Astrocyte of the cerebellum (primary cell): ENCODE measurements around the gene QRICH1.
"Not testable (repeated sequence)": the region's sequence is repeated elsewhere in the genome, so short reads cannot be mapped to it uniquely, and the experiment has no call there.

ENCODE experiments used
- DNase-seq: peaks from one replicate; pipeline ENCODE4 v3.0.0-alpha.2; 2011; ENCODE audit warnings: low read depth
- H3K4me3 ChIP-seq: 2 replicates; pipeline ENCODE4 v1.5.1; 2011; ENCODE audit warnings: mild to moderate bottlenecking, low read depth, low read length, moderate library complexity
- CTCF ChIP-seq: IDR thresholded peaks from 2 replicates; pipeline ENCODE4 v1.5.1; 2012; ENCODE audit warnings: low read length, low read depth, moderate library complexity, mild to moderate bottlenecking; ENCODE audit errors: missing control alignments
- in situ Hi-C: cut with HindIII; loops from 2 replicates; pipeline ENCODE4 v1.10.0; 2017; ENCODE audit warnings: low sequenced_read_pairs

QRICH1 gene

GRCh38 chr3:49009396-49009795, 84.5 kb downstream of the QRICH1 start:
- TF ChIP-seq CTCF = no peak
- H3K4me3 ChIP-seq = no peak overlapping the region
- in situ Hi-C loops = no loop called here
- no peak for DNase-seq

GRCh38 chr3:49008627-49009026, 85.2 kb downstream of the QRICH1 start:
- DNase-seq, in situ Hi-C loops: not testable (repeated sequence)
- H3K4me3 ChIP-seq = peak overlapping the region; percentile 84

- in situ Hi-C loops = no loop called here
- TF ChIP-seq CTCF = no peak
- peak overlapping the region; percentile 84 for H3K4me3 ChIP-seq
These were observed 85.9 kb downstream of the QRICH1 start for GRCh38 chr3:49007771-49008528.

GRCh38 chr3:49007068-49007770, 86.7 kb downstream of the QRICH1 start, which contains the start of gene WDR6:
Gene WDR6 (plus strand): TSS chr3:49007391. CDS start chr3:49007432, 41 bp downstream.
- in situ Hi-C loops = no loop called here
- peak; percentile 93 for DNase-seq
- TF ChIP-seq CTCF = peak; percentile 37
- H3K4me3 ChIP-seq = peak within 1 kb of the TSS; percentile 84

More at GRCh38 chr3:49007771-49008528, 85.9 kb downstream of the QRICH1 start:
- DNase-seq = no peak

GRCh38 chr3:49006408-49007067, 87.3 kb downstream of the QRICH1 start:
- in situ Hi-C loops = no loop called here
- H3K4me3 ChIP-seq = peak overlapping the region; percentile 84
- TF ChIP-seq CTCF = no peak
- no peak for DNase-seq

GRCh38 chr3:49005998-49006397, 87.9 kb downstream of the QRICH1 start:
- no peak for TF ChIP-seq CTCF
- no peak for DNase-seq
- in situ Hi-C loops = no loop called here
- H3K4me3 ChIP-seq = peak overlapping the region; percentile 84
